Stimulated activated CD4-positive, alpha-beta T cell treated with anti-CD3 and anti-CD28 coated beads, Interleukin-4, amount 100 ng/mL, for 4 hours (primary cell): ENCODE data around the gene BIRC6.
"Not testable (repeated sequence)": the region's sequence is repeated elsewhere in the genome, so short reads cannot be mapped to it uniquely, and the experiment has no call there.

Experiments
- DNase-seq, 2 experiments: peaks; one replicate each; pipeline ENCODE4 v3.0.0-alpha.2; 2020

Gene BIRC6

DNA sequence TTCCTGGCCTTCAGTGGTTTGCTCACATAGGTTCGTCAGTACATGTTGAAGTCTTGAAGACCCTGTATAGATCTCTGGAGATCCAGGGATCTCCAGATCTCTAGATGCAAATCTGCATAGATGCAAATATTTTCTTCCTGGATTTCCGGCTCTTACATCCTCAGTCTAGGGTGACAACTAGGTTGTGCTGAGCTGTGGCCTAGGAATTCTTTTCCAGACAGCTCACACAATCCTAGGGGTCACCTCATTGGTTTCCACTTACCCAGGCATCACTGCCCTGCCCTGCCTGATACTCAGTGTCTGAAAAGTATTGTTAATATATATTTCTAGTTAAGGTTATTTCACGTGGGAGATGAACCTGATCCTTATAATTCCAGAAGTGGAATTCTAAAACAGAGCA, 165.9 kb downstream of the BIRC6 start:
- no peak for DNase-seq

DNA sequence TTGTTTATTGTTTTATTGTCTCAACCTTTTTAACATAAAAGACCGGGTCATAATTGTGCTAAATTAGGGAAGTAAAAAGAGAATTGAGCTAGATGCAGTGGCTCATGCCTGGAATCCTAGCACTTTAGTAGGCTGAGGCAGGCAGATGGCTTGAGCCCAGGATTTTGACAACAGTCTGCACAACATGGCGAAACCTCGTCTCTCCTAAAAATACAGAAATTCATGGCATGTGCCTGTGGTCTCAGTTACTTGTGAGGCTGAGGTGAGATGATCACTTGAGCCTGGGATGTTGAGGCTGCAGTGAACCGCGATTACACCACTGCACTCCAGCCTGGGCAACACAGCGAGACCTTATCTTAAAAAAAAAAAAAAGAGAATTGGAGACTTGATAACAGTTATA, 166.9 kb downstream of the BIRC6 start:
- DNase-seq: no peak

DNA sequence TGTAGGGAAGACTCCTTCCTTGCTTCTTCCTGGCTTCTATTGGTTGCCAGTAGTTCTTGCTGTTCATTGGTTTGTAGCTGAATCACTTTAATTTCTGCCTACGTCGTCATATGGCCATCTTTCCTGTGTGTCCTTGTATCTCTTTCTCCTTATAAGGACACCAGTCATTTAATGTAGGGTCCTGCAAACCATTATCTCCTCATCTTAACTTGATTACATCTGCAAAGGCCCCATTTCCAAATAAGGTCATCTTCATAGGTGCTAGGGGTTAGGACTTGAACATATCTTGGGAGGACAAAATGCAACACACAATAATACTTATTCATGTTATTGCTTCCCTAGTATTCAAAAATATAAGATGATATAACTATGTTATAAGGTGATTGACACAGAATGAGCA, 175.5 kb downstream of the BIRC6 start:
- DNase-seq: no peak

DNA sequence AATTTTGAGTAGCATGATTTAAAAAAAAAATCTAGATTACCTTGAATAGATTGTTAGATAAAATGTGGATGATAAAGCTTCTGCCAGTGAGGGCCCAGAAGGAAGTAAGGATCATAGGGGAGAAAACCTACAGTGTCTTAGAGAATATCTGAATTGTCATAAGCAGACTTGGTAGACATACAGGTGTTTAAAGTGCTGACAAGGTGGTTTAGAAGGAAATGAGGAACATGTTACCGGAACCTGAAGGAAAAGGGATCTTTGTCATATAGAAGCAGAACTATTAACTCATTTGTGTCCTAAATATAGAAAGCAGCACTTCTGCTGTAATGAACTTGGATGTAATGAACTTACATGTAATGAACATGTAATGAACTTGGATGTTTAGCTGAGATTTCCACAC, 176.1 kb downstream of the BIRC6 start:
- no peak for DNase-seq

DNA sequence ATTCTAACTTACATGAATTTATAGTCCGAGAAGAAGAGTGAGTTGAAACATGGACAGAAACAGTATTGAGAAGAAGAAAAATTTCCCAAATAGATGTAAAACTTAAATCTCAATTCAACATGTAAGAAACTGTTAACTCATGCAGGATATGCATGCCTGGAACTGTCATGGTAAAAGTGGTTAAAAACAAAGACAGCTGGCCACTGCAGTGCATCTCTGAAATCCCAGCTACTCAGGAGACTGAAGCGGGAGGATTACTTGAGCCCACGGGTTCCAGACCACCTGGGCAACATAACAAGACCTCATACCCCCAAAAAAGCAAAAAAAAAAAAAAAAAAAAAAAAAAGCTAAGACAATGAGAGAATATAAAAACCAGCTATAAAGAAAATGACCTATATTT, 178.0 kb downstream of the BIRC6 start:
- DNase-seq: no peak

DNA sequence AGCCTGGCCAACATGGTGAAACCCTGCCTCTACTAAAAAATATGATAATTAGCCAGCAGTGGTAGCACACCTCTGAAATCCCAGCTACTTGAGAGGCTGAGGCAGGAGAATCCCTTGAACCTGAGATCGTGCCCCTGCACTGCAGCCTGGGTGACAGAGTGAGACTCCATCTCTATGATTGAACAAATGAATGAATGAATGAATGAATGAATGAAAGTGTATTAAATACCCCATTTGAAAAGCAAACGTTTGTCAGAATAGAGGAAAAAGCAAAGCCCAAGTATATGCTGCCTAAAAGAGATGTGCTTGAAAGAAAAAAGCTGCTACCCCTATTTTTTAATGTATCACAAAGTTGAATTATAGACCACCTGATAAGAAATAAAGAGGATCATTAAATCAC, 181.9 kb downstream of the BIRC6 start:
- DNase-seq: no peak

DNA sequence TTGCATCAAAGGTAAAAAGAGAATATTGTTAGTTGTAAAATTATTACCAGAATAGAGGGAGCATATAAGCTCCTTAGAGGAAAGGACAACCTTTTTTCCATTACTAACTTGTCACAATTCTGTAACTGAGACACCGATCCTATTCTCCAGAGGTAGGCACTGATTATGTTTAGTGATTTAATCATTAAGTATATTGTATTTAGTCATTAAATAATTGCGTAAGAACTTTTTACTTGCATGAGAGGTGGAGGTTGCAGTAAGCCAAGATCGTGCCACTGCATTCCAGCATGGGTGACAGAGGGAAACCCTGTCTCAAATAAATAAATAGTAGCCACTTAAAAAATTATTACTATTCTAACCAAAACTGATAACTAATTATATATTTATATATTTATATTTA, 195.7 kb downstream of the BIRC6 start:
- DNase-seq: not testable (repeated sequence)

DNA sequence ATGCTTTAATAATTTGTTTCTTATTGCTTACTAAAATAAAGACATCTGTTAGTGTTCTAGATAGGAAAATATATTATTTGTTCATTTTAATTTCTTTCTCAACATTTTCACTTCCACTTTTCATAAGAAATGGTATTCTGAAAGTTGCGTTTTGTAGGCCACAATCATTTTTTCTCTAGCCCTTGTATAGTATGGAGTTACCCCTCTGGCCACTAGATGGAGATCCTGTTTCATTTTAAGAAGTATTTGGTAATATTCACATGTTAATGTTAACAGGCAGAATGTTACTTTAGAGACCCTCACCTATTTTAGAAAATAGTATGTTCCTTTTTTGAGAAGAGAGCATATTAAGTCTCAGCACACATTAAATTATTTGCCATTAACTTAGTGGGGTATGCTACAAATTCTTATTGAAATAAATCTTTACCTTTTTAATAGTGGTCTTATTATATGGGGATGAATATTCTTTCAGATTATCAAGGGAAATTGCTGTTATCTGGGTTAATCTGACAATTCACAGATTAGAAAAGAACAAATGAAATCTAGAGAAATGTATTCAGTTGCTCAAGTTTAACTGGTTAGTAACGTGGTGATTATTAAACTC, 197.1 kb downstream of the BIRC6 start:
- no peak for DNase-seq

DNA sequence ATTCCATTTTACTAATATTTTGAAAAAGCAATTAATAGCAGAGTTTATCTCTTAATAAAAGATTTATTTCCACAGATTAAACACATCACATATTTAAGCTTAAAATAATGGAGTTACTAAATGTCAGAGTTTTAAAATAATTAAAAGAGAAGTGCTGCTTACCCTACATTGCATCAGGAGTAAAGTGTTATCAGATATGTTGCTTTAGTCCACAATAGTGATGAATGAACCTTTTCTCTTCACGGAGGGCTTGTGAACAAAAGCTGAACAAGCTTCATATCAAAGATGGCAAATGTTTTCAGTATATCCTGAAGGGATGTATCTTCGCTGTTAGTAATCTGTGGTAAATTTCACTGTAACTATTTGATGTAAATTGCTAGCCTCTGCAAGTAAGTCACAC, 201.7 kb downstream of the BIRC6 start:
- no peak for DNase-seq

DNA sequence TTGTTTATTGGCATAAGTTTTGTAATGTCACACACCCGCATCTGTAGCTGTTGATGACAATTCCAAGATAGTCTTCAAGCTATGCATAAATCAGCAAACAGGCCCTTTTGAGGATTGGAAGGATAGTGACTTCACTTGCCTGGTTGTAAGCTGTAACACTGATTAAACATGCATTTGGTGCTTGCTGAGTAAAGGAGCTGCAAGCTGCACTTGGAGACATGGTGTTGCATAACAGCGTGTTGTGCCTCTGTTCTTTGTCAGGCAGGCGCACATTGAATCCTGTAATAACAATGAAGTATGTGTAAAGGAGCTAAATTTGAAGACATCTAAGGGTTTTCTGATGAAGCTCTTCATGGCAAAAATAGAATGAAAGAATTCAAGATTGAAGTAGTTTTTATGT, 202.3 kb downstream of the BIRC6 start:
- DNase-seq: no peak

DNA sequence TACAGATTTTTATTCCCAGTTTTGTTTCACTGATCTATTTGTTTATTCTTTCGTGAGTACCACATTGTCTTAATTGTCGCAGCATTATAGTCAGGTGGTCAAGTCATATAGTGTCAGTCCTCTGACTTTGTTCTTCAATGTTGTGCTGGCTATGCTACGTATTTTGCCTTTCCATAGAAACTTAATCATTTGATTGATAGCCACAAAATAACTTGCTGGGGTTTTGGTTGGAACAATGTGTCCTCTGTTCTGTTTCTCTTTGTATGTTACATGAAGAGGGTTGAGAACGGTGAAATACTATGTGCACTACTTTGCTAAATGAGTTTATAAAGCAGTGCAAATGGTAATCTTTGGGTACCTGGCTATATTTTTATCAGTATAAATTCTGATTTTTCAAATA, 206.1 kb downstream of the BIRC6 start:
- no peak for DNase-seq

DNA sequence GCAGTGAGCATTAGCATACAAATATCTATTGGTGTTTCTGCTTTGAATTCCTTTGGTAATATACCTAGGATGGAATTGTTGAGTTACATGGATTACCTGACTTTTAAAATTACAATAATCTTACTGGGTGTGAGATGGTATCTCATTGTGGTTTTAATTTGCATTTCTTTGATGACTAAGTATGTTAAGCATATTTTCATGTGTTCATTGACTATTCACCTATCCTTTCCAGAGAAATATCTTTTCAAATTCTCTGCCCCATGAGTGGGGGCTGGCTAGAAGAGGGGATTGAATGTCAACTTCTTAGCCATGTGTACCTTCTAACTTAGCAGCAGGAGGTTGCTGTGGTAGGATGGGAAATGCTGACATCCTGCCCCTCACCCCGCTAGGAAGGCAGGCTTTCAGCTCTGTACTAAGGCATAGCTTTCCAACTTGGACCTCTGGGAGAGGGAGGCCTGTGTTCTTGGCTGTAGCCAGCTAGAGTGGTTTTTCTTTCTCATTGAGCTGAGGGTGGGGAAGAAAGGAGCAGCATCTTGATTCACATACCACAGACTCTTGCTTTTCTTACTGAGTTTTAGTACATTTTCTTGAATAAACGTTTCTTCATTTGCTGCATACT, 207.7 kb downstream of the BIRC6 start:
- no peak for DNase-seq

DNA sequence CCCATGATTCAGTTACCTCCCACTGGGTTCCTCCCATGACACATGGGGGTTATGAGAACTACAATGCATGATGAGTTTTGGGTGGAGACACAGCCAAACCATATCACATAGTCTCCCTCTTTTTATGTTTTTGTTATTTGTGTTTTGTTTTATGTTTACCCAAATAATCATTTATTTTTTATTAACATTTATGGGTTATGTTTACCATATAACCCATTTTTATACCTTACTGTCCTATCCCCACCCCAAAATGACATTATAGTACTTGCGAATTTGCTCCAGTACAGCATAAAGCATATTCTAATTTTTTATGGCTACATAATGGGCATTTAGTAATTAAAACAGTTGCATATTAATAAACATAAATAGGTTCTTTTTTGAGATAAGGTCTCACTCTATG, 209.1 kb downstream of the BIRC6 start:
- no peak for DNase-seq

DNA sequence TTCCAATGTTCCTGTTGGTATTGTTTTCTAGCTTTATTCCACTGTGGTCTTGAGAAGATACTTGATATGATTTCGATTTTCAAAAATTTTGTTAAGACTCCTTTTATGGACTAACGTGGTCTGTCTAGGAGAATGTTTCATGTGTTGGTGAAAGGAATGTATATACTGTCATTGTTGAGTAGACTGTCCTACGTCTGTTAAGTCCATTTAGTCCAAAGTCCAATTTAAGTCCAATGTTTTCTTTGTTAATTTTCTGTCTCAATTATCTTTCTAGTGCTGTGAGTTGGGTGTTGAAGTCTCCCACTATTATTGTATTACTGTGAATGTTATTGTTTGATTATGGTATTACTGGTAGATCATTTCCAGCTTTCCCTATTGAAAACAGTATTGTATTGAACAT, 215.2 kb downstream of the BIRC6 start:
- DNase-seq: no peak

DNA sequence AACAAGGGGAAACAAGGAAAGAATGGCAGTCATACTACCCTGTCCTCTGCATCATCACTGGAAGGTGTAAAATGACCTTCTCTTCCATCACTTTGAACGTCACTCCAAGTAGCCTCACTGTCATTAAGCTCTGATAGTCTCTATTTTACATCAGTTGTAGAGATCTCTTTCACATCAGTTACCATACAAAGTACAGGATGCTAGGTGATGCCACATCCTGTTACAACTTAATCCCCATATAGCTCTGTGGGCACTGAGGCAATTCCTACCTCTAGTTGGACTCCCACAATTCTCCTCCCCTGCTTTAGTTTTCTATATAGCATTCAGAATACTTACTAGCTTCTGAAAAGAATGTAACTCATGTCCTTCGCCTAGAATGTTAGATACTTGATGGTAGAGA, 215.9 kb downstream of the BIRC6 start:
- no peak for DNase-seq

DNA sequence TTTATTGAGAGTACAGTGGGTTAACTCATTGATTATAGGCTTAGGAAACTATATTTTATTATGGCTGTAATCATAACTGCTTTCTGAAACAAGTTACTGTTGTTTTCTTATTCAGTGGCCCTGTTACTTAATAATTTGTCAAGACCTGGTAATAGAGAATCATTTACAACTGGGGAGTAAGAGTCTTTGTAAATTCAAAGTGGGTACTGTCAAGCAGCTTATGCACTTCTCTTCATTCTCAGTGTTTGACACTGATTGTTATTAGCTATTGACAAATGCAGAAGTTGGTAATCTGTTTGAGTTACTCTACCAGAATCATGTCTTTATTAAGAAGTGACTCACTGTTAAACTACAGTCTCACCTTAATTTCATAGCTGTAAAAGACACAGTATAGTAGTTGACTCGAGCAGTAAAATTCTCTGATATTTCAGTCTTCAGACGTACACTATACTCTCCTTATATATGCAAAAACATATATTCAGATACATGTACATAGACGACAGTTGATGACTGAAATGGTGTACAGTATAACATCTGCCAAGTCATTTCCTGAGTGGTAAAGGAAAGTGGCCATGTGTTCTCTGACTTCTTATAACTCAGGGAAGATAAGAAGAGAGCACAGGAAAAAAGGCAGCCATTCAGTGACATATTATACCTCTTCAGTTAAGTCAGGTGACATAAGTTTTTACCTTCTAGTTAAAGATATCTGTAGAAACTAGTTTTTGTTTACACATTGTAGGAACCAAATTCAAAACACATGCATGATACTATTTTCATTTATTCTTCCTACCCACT, 235.0 kb downstream of the BIRC6 start:
- no peak for DNase-seq

DNA sequence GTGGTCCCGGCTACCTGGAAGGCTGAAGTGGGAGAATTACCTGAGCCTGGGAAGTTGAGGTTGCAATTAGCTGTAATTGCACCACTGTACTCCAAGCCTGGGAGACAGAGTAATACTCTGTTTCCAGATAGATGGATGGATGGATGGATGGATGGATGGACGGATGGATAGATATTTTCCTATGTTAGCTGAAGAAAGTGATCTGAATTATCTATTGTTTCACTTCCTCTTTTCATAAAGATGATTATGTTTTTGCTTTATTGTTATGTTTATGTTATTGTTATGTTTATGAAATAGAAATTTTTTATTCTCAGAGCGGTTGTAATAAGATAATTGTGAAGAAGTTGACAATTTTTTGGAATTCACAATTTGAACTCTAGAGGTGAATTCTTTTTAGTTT, 237.8 kb downstream of the BIRC6 start:
- no peak for DNase-seq

DNA sequence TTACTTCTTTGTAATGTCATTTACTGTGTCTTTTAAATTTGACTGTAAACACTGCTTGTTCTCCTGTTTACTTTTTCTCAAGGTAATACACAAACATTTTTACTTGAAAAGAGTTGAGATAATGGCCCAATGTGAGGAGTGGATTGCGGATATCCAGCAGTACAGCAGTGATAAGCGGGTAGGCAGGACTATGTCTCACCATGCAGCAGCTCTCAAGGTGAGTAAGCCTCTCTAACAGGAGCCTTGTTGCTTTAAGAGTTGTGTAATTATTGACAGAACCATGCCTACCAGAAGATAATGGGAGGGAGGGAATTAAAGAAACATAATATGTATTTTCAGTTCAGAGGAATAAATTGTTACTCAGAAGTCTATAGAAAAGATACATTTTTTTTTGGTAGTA, 254.5 kb downstream of the BIRC6 start:
- DNase-seq: no peak

DNA sequence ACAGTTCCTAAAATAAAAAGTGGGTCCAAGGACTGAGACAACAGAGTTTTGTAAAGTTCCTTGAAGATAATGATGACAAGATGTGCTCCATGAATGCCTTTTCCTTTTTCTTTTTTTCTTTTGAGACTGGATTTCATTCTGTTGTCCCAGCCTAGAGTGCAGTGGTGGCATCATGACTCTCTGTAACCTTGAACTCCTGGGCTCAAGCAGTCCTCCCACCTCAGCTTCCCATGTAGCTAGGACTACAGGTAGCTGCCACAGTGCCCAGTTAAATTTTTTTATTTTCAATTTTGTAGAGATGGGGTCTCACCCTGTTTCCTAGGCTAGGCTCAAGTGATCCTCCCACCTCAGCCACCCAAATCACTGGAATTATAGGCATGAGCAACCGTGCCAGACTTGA, 254.9 kb downstream of the BIRC6 start:
- DNase-seq: no peak

DNA sequence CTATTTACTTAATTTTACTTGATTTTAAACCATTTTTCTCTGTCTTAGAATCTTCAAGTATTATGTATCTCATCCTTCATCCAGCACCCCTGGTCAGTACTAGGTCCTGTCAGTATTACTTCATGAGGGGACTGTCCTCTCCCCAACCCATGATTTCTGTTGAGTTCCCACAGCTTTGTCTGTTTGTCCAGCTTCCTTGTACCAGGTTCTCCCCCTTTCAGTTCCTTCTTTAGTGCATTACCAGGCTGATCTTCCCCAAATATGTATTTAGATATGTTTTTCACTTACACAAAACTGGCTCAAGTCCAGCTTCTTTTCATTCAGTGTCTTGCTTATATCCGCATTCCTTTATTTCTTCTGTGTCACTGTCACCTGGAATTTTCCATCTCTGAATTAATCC, 257.3 kb downstream of the BIRC6 start:
- DNase-seq: no peak

DNA sequence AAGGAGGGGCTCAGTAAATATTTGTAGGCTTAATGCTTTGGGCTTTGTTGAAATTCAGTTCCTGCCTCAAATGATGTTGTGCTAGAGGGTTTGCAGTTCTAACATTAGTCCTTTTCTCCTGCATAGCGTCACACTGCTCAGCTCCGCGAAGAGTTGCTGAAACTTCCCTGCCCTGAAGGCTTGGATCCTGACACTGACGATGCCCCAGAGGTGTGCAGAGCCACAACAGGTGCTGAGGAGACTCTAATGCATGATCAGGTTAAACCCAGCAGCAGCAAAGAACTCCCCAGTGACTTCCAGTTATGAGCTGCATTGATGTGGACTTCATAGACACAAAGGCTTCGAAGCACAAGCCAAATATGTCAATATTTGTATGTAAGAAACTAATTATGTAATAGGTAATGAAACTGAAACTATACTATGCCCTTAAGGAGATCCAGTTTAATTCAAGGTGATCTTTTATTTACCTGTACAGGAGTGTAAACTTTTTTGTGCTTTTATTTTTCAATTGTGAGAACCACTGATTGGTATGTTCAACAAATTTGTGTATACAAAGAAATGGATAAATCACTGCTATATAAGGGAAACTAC, 260.9 kb downstream of the BIRC6 start:
- no peak for DNase-seq

DNA sequence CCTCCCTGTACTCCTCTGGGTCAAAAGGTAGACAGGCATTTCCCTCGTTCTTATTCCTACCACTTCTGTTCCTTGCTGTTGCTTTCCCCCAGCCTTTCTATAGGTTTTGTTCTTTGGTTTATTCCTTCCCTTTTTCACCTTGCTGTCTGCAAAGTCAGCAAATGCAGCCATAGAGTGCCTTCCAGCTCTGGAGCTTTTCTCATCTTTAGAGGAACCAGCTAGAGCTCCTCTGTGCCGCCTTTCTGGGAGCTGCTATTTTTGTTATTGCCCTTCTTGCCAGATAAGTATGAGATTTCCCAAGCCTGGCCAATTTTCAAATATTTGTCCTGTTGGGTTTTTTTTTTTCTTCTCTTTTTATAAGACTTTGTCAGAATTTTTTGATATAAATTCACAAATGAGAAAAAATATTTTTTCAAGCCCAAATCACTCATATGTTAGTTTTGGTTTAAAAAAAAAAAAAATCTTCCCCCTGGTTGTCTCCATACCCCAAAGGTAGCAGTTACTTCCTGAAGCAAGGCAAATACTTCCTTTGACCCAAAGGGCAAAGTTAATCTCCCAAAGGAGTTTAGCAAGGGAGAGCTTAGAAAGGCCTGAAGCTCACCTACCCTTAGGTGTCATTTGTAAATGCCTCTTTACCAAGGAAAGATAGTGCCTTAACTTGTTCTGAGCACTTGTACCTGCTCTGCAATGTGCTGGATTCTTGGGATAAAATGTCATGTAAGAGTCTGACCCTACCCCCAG, 265.9 kb downstream of the BIRC6 start:
- no peak for DNase-seq

DNA sequence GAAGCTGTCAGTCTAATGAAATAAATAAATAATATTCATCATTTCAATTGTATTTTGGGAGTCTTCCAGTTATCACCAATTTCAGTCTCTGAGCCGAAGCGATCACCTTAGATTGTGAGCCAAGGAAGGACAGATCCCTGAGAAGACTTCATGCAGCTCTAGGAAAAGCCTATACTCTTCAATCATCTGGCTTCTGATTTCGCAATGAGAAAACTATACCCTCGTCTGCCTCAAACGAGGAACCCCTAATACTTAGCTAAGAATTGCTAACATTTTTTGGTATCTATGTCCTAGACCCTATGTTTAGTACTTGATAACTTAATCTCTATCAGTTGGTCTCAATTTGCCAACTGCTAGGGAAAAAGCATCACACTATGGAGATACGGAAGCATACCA, 266.5 kb downstream of the BIRC6 start:
- no peak for DNase-seq
